Type B pancreatic cell (in vitro differentiated cells): Measurements from ENCODE around the gene TOMT. TPM values are rescaled to one million over a fixed set of nuclear protein-coding genes. Genes with fewer than 3 reads are reported as not detected.
A peak's percentile ranks its signal among the peaks of the same experiment; 100 is the strongest.

Experiments used
- DNase-seq: peaks from one replicate; pipeline ENCODE4 v3.0.0; 2021; ENCODE audit warnings: mixed read lengths; ENCODE audit not compliant: unreplicated experiment; ENCODE audit errors: extremely low spot score
- H3K27ac Mint-ChIP-seq: 2 replicates; pipeline ENCODE4 v1.8.0; 2021; ENCODE audit warnings: mild to moderate bottlenecking, mixed read lengths
- H3K27me3 Mint-ChIP-seq: 2 replicates; pipeline ENCODE4 v1.8.0; 2021; ENCODE audit warnings: mixed read lengths
- H3K36me3 Mint-ChIP-seq: 2 replicates; pipeline ENCODE4 v1.8.0; 2021; ENCODE audit warnings: mixed read lengths
- H3K4me1 Mint-ChIP-seq: one replicate; pipeline ENCODE4 v1.8.0; 2021; ENCODE audit warnings: mixed read lengths; ENCODE audit not compliant: unreplicated experiment
- H3K4me3 Mint-ChIP-seq: 2 replicates; pipeline ENCODE4 v1.8.0; 2021; ENCODE audit warnings: mild to moderate bottlenecking, mixed read lengths
- H3K9me3 Mint-ChIP-seq: 2 replicates; pipeline ENCODE4 v1.8.0; 2021; ENCODE audit warnings: mixed read lengths
- long read RNA-seq: library from polyadenylated mRNA; unstranded; transcript quantifications from one replicate; pipeline ENCODE4 v2.0.0, GENCODE V29; 2020
- total RNA-seq: library from RNA; stranded (reverse); gene quantifications from 2 replicates; pipeline ENCODE4 v1.2.1, GENCODE V29; 2021; ENCODE audit warnings: low replicate concordance
- TF ChIP-seq, protein P1 (sequence below): fragments of 200-600 bp; sonication (generic); conservative IDR thresholded peaks from 2 replicates; pipeline ENCODE4 v1.5.0; 2021; ENCODE audit warnings: antibody characterized with exemption, mild to moderate bottlenecking

Gene TOMT, protein sequence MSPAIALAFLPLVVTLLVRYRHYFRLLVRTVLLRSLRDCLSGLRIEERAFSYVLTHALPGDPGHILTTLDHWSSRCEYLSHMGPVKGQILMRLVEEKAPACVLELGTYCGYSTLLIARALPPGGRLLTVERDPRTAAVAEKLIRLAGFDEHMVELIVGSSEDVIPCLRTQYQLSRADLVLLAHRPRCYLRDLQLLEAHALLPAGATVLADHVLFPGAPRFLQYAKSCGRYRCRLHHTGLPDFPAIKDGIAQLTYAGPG
- total RNA-seq = not detected in 2 replicates
- long read RNA-seq = 0 reads

DNA sequence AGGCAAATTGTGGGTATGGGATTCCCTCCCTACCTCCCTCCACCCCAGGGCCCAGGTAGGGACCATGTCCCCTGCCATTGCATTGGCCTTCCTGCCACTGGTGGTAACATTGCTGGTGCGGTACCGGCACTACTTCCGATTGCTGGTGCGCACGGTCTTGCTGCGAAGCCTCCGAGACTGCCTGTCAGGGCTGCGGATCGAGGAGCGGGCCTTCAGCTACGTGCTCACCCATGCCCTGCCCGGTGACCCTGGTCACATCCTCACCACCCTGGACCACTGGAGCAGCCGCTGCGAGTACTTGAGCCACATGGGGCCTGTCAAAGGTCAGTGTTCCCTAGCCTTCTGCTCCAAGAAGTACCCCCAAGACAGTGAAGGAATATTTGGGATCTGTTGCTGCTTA is at the start of gene TOMT:
TSS of gene TOMT (plus strand) at position 37 of the 400 bp plus-strand sequence. CDS start at position 65, 28 bp downstream.
- TF ChIP-seq, protein P1, sequence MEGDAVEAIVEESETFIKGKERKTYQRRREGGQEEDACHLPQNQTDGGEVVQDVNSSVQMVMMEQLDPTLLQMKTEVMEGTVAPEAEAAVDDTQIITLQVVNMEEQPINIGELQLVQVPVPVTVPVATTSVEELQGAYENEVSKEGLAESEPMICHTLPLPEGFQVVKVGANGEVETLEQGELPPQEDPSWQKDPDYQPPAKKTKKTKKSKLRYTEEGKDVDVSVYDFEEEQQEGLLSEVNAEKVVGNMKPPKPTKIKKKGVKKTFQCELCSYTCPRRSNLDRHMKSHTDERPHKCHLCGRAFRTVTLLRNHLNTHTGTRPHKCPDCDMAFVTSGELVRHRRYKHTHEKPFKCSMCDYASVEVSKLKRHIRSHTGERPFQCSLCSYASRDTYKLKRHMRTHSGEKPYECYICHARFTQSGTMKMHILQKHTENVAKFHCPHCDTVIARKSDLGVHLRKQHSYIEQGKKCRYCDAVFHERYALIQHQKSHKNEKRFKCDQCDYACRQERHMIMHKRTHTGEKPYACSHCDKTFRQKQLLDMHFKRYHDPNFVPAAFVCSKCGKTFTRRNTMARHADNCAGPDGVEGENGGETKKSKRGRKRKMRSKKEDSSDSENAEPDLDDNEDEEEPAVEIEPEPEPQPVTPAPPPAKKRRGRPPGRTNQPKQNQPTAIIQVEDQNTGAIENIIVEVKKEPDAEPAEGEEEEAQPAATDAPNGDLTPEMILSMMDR = no peak

DNA sequence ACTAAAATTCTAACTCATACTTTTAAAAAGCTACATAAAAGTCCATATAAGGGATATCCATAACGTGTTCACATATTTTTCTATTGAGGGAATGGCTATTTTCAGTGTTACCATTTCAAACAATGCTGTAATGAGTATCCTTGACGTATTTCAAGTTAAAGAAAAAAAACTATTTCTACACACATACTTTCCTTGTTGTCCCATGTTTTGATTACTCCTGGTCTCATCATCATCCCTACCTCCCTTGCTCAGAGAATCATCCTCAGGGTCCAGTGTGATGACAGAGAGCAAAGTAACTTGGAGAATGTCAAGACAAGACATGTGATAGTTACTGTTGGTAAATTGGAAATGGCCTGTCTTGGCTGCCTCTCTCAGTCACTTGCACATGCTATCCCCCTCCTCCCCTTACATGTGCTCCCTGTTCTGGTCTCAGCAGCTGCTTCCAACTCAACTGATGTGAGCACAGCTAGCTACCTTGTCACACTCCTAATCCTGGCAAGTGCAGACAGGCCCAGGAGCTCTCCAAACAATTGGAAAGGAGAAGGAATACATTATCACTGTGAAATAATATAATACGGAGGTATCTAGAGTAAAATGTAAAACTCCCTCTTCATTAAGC is 47.2 kb upstream of the TOMT start:
- TF ChIP-seq, protein P1 = no peak
- no peaks in the 10 kb centered on the region for H3K4me1 Mint-ChIP-seq
- no peaks in the 10 kb centered on the region for H3K9me3 Mint-ChIP-seq
- no peak overlapping the region for H3K27ac Mint-ChIP-seq
- no peak for DNase-seq
- peaks cover 9% of the 10 kb centered on the region for H3K36me3 Mint-ChIP-seq
- H3K27me3 Mint-ChIP-seq = no peaks in the 10 kb centered on the region
- no peak overlapping the region for H3K4me3 Mint-ChIP-seq

More for the DNA sequence above, at the start of gene TOMT:
- no peak within 1 kb of the TSS for H3K4me3 Mint-ChIP-seq
- H3K9me3 Mint-ChIP-seq = peaks cover 8% of the 10 kb centered on the region
- no peak for DNase-seq
- peaks cover 30% of the 10 kb centered on the region for H3K4me1 Mint-ChIP-seq
- H3K36me3 Mint-ChIP-seq = peaks cover 12% of the 10 kb centered on the region
- peak within 1 kb of the TSS; percentile 17 for H3K27ac Mint-ChIP-seq
- no peaks in the 10 kb centered on the region for H3K27me3 Mint-ChIP-seq

DNA sequence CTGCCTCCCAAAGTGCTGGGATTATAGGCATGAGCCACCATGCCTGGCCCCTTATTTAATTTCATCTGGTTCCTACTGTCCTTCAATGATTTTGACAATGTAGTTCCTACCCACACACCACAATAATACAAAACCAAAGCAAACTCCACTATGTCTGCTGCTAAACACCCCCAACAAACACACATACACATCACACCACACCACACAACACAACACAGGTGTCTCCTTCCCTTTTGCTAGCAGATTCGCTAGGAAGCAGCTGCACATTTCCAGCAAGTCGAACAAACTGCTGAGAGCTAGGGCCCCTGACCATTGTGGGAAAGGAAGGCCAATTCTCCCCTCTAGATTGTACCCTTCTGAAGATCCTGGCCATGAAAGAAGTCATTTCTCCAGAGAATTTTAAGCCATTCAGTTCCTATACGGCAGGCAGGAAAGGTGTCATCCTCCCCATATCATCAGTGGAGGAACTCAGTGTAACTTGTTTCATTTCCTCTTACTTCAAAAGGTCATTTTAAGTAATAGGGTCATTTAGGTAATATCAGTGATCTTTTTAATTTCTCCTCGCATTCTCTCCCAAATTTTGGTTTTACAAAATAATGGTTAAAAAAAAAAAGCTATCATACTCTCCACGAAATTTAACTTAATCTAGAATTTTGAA is 43.9 kb upstream of the TOMT start:
- peaks cover 6% of the 10 kb centered on the region for H3K4me1 Mint-ChIP-seq
- H3K27me3 Mint-ChIP-seq = no peaks in the 10 kb centered on the region
- no peak overlapping the region for H3K27ac Mint-ChIP-seq
- DNase-seq = no peak
- H3K4me3 Mint-ChIP-seq = no peak overlapping the region
- TF ChIP-seq, protein P1 = no peak
- peaks cover 14% of the 10 kb centered on the region for H3K36me3 Mint-ChIP-seq
- H3K9me3 Mint-ChIP-seq = no peaks in the 10 kb centered on the region

DNA sequence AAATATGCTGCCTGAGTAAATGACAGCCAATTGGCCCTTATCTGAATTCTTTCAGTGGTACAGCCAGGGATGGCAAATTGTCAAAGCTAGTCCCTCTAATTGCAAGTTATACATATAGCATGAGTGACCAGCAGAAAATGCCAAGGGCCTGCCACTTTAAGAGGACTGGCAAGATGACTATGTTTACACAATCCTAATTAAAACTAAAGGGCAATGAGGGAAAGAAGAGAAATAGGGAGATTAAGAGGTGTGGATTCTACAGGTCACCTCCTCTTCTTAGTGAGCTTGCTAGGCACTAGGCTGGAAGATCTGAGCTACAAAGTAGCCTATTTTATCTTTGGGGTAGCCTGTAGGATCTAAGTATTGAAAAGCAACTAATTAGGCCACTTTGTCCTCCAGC is 38.9 kb upstream of the TOMT start:
- no peak for DNase-seq
- Mint-ChIP-seq H3K4me3 (no peak overlapping the region), H3K27me3 (no peaks in the 10 kb centered on the region), H3K36me3 (peaks cover 16% of the 10 kb centered on the region), H3K27ac (no peak overlapping the region), H3K4me1 (peaks cover 34% of the 10 kb centered on the region), H3K9me3 (no peaks in the 10 kb centered on the region)
- TF ChIP-seq, protein P1 = no peak

DNA sequence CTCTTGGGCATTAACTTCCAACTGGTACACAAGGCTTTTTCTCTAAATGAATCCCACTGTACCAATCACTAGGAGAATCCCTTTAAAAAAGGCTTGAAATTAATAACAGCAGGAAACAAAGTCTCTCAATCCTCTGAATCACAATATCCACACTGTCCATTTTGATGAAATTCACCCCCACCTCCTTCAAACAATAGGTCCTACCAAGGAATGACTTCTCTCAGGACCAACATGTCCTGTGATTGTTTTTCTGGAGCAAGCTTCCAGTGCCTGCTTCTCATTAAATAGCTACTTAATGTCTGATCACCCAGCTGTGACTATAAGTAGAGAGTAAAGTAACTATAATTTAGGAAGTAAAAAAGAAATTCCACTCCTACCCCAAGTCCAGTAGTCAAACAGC is 38.5 kb upstream of the TOMT start:
- Mint-ChIP-seq H3K27ac (no peak overlapping the region), H3K9me3 (no peaks in the 10 kb centered on the region), H3K36me3 (peaks cover 15% of the 10 kb centered on the region), H3K4me1 (peaks cover 38% of the 10 kb centered on the region), H3K27me3 (no peaks in the 10 kb centered on the region), H3K4me3 (no peak overlapping the region)
- DNase-seq = no peak
- TF ChIP-seq, protein P1 = no peak
